Measurements from ENCODE around the gene MAP3K12.

The MAP3K12 gene

GRCh38 chr12:53523131-53523530 lies 23.9 kb upstream of the MAP3K12 start:
- Histone ChIP-seq H3K9me2 (ENCODE audit: low read depth, low read length) (no peaks in the 10 kb centered on the region), H3K27ac (ENCODE audit: low read depth, low read length, poor library complexity, severe bottlenecking) (no peak overlapping the region), H4K20me1 (ENCODE audit: insufficient read depth, low read length) (no peaks in the 10 kb centered on the region), H3K36me3 (ENCODE audit: insufficient read depth, low read length) (peaks cover 45% of the 10 kb centered on the region), H3K4me3 (ENCODE audit: low read depth, low read length, poor library complexity, severe bottlenecking) (no peak overlapping the region), H3F3A (ENCODE audit: insufficient read depth, low read length) (no peaks in the 10 kb centered on the region), H3K9ac (ENCODE audit: low read length) (no peak overlapping the region), H3K4me1 (ENCODE audit: insufficient read depth, low read length, severe bottlenecking) (no peaks in the 10 kb centered on the region), H3K79me2 (ENCODE audit: insufficient read depth, low read length) (no peaks in the 10 kb centered on the region), H3K27me3 (ENCODE audit: insufficient read depth, low read length) (no peaks in the 10 kb centered on the region), H3K9me3 (ENCODE audit: low read length) (no peaks in the 10 kb centered on the region), H2AFZ (ENCODE audit: low read length) (no peak overlapping the region), H3K4me2 (ENCODE audit: low read length) (no peak overlapping the region)
- TF ChIP-seq EZH2 (IDR thresholded peaks at IDR 0.05; ENCODE audit: borderline replicate concordance, low read length): no peak
- TF ChIP-seq CTCF (IDR thresholded peaks at IDR 0.05; ENCODE audit: low read length): no peak

- no peak for TF ChIP-seq CTCF (IDR thresholded peaks at IDR 0.05; ENCODE audit: low read length)
- TF ChIP-seq EZH2 (IDR thresholded peaks at IDR 0.05; ENCODE audit: borderline replicate concordance, low read length): no peak
- peaks cover 56% of the 10 kb centered on the region for H3K36me3 ChIP-seq (ENCODE audit: insufficient read depth, low read length)
Measured at GRCh38 chr12:53518381-53518780, 19.1 kb upstream of the MAP3K12 start.

GRCh38 chr12:53516758-53517455 lies 17.6 kb upstream of the MAP3K12 start:
- H3K9ac ChIP-seq (ENCODE audit: low read length): no peak overlapping the region
- H3K4me1 ChIP-seq (ENCODE audit: insufficient read depth, low read length, severe bottlenecking): no peaks in the 10 kb centered on the region
- no peak overlapping the region for H3K4me3 ChIP-seq (ENCODE audit: low read depth, low read length, poor library complexity, severe bottlenecking)
- no peak overlapping the region for H3K27ac ChIP-seq (ENCODE audit: low read depth, low read length, poor library complexity, severe bottlenecking)
- H3K27me3 ChIP-seq (ENCODE audit: insufficient read depth, low read length): no peaks in the 10 kb centered on the region
- peaks cover 44% of the 10 kb centered on the region for H3K36me3 ChIP-seq (ENCODE audit: insufficient read depth, low read length)
- no peaks in the 10 kb centered on the region for H4K20me1 ChIP-seq (ENCODE audit: insufficient read depth, low read length)
- H3K4me2 ChIP-seq (ENCODE audit: low read length): no peak overlapping the region
- H2AFZ ChIP-seq (ENCODE audit: low read length): no peak overlapping the region
- no peaks in the 10 kb centered on the region for H3F3A ChIP-seq (ENCODE audit: insufficient read depth, low read length)
- H3K9me3 ChIP-seq (ENCODE audit: low read length): no peaks in the 10 kb centered on the region
- no peaks in the 10 kb centered on the region for H3K79me2 ChIP-seq (ENCODE audit: insufficient read depth, low read length)
- no peaks in the 10 kb centered on the region for H3K9me2 ChIP-seq (ENCODE audit: low read depth, low read length)
- TF ChIP-seq CTCF (IDR thresholded peaks at IDR 0.05; ENCODE audit: low read length): no peak
- TF ChIP-seq EZH2 (IDR thresholded peaks at IDR 0.05; ENCODE audit: borderline replicate concordance, low read length): no peak

More at GRCh38 chr12:53518381-53518780, 19.1 kb upstream of the MAP3K12 start:
- Histone ChIP-seq H3K4me2 (ENCODE audit: low read length) (no peak overlapping the region), H3K9me3 (ENCODE audit: low read length) (no peaks in the 10 kb centered on the region), H4K20me1 (ENCODE audit: insufficient read depth, low read length) (no peaks in the 10 kb centered on the region), H3K4me1 (ENCODE audit: insufficient read depth, low read length, severe bottlenecking) (no peaks in the 10 kb centered on the region), H2AFZ (ENCODE audit: low read length) (no peak overlapping the region), H3K4me3 (ENCODE audit: low read depth, low read length, poor library complexity, severe bottlenecking) (no peak overlapping the region), H3K27me3 (ENCODE audit: insufficient read depth, low read length) (no peaks in the 10 kb centered on the region), H3K79me2 (ENCODE audit: insufficient read depth, low read length) (no peaks in the 10 kb centered on the region), H3K27ac (ENCODE audit: low read depth, low read length, poor library complexity, severe bottlenecking) (no peak overlapping the region), H3F3A (ENCODE audit: insufficient read depth, low read length) (no peaks in the 10 kb centered on the region), H3K9me2 (ENCODE audit: low read depth, low read length) (no peaks in the 10 kb centered on the region), H3K9ac (ENCODE audit: low read length) (no peak overlapping the region)
